HepG2 (cell line): ENCODE results near the gene MYOZ1. TPM values are rescaled to one million over a fixed set of nuclear protein-coding genes. Genes with fewer than 3 reads are reported as not detected.
A peak's percentile ranks its signal among the peaks of the same experiment; 100 is the strongest.

Experiments used
- ARNT2 ChIP-seq: sonication (generic); formaldehyde crosslinking; IDR thresholded peaks from 2 replicates; pipeline ENCODE4 v1.8.0; 2022; ENCODE audit warnings: mild to moderate bottlenecking, low read depth, missing genetic modification reagents, moderate library complexity
- HNRNPK ChIP-seq: fragments of 200-400 bp; formaldehyde crosslinking; IDR thresholded peaks from 2 replicates; pipeline ENCODE4 v1.6.1; 2018; ENCODE audit warnings: low read length, low read depth, moderate library complexity, mild to moderate bottlenecking; ENCODE audit not compliant: poor library complexity, severe bottlenecking
- KDM2A ChIP-seq: sonication (generic); formaldehyde crosslinking; IDR thresholded peaks from 2 replicates; pipeline ENCODE4 v1.4.0; 2020; ENCODE audit warnings: low read depth, missing genetic modification reagents, borderline replicate concordance
- KDM3A ChIP-seq: IDR thresholded peaks from 2 replicates; pipeline ENCODE4 v1.6.1; 2018; ENCODE audit warnings: low read depth, missing compliant biosample characterization
- KDM4B ChIP-seq: sonication (generic); formaldehyde crosslinking; IDR thresholded peaks from 2 replicates; pipeline ENCODE4 v1.4.0; 2020; ENCODE audit warnings: missing genetic modification reagents
- MAF1 ChIP-seq: sonication (generic); formaldehyde crosslinking; IDR thresholded peaks from 2 replicates; pipeline ENCODE4 v1.5.0; 2020; ENCODE audit warnings: missing genetic modification reagents, borderline replicate concordance
- NR2F2 ChIP-seq: IDR thresholded peaks from 2 replicates; pipeline ENCODE4 v1.6.1; 2012; ENCODE audit warnings: low read depth, inconsistent platforms, borderline replicate concordance
- NR3C1 ChIP-seq: sonication (generic); formaldehyde crosslinking; IDR thresholded peaks from 2 replicates; pipeline ENCODE4 v1.4.0; 2020; ENCODE audit warnings: missing genetic modification reagents
- PAX8 ChIP-seq: sonication (generic); formaldehyde crosslinking; IDR thresholded peaks from 2 replicates; pipeline ENCODE4 v1.8.0; 2022; ENCODE audit warnings: mild to moderate bottlenecking, missing genetic modification reagents, borderline replicate concordance
- ZC3H4 ChIP-seq: sonication (generic); formaldehyde crosslinking; IDR thresholded peaks from 2 replicates; pipeline ENCODE4 v1.4.0; 2020; ENCODE audit warnings: missing genetic modification reagents, borderline replicate concordance
- ZFP1 ChIP-seq: IDR thresholded peaks from 2 replicates; pipeline ENCODE4 v1.6.1; 2016
- ZNF234 ChIP-seq: sonication (generic); formaldehyde crosslinking; conservative IDR thresholded peaks from 2 replicates; pipeline ENCODE4 v1.5.1; 2020; ENCODE audit warnings: mild to moderate bottlenecking, missing genetic modification reagents
- ZNF235 ChIP-seq: sonication (generic); formaldehyde crosslinking; IDR thresholded peaks from 2 replicates; pipeline ENCODE4 v1.8.1; 2023; ENCODE audit warnings: mild to moderate bottlenecking, missing genetic modification reagents, borderline replicate concordance
- ZNF33A ChIP-seq: sonication (generic); formaldehyde crosslinking; IDR thresholded peaks from 2 replicates; pipeline ENCODE4 v1.5.1; 2020; ENCODE audit warnings: missing genetic modification reagents, mild to moderate bottlenecking, moderate library complexity, borderline replicate concordance
- ZNF34 ChIP-seq: sonication (generic); formaldehyde crosslinking; IDR thresholded peaks from 2 replicates; pipeline ENCODE4 v1.4.0; 2020; ENCODE audit warnings: mild to moderate bottlenecking, missing genetic modification reagents, borderline replicate concordance
- ZNF484 ChIP-seq: sonication (generic); formaldehyde crosslinking; IDR thresholded peaks from 2 replicates; pipeline ENCODE4 v1.5.1; 2020; ENCODE audit warnings: mild to moderate bottlenecking, low read depth, missing genetic modification reagents, borderline replicate concordance
- polyA plus RNA-seq, 8 experiments: library from polyadenylated mRNA; depleted of rRNA in 3 of 8; stranded (reverse) in 7 of 8; unstranded in 1 of 8; fragments of >200 nt; fragmentation: Illumina TruSeq in 4 of 8; extraction: Trizol in 4 of 8; gene quantifications; 2 replicates each; pipeline versions ENCODE4 v1.2.1 to v1.2.3, GENCODE V29; 2011 to 2016; ENCODE audit warnings: low read depth in 4 of 8, missing spikeins in 1 of 8, mixed read lengths in 1 of 8; ENCODE audit not compliant: insufficient read depth in 1 of 8
- total RNA-seq, 5 experiments: library from RNA; depleted of rRNA; stranded (reverse); fragments of >200 nt; fragmentation: Illumina TruSeq; extraction: Trizol; gene quantifications; 2 replicates each; pipeline ENCODE4 v1.2.3, GENCODE V29; 2016; ENCODE audit warnings: low read depth in 1 of 5
- TF ChIP-seq, protein P1 (sequence below): sonication (generic); formaldehyde crosslinking; IDR thresholded peaks from 2 replicates; pipeline ENCODE4 v1.4.0; 2020; ENCODE audit warnings: missing genetic modification reagents, low read depth, mild to moderate bottlenecking, borderline replicate concordance
- TF ChIP-seq, protein P2 (sequence below): sonication (generic); formaldehyde crosslinking; IDR thresholded peaks from 2 replicates; pipeline ENCODE4 v1.4.0; 2020; ENCODE audit warnings: missing genetic modification reagents, borderline replicate concordance
- TF ChIP-seq, protein P3 (sequence below): sonication (generic); formaldehyde crosslinking; IDR thresholded peaks from 2 replicates; pipeline ENCODE4 v1.4.0; 2020; ENCODE audit warnings: missing genetic modification reagents, borderline replicate concordance
- TF ChIP-seq, protein P4 (sequence below): sonication (generic); formaldehyde crosslinking; IDR thresholded peaks from 2 replicates; pipeline ENCODE4 v1.9.0; 2021; ENCODE audit warnings: missing genetic modification reagents, borderline replicate concordance

MYOZ1 gene
- total and polyA plus RNA-seq, 2 of the 13 experiments (the other 11 are each of a cell fraction or from before 2014, with no cell fraction given): not detected

DNA sequence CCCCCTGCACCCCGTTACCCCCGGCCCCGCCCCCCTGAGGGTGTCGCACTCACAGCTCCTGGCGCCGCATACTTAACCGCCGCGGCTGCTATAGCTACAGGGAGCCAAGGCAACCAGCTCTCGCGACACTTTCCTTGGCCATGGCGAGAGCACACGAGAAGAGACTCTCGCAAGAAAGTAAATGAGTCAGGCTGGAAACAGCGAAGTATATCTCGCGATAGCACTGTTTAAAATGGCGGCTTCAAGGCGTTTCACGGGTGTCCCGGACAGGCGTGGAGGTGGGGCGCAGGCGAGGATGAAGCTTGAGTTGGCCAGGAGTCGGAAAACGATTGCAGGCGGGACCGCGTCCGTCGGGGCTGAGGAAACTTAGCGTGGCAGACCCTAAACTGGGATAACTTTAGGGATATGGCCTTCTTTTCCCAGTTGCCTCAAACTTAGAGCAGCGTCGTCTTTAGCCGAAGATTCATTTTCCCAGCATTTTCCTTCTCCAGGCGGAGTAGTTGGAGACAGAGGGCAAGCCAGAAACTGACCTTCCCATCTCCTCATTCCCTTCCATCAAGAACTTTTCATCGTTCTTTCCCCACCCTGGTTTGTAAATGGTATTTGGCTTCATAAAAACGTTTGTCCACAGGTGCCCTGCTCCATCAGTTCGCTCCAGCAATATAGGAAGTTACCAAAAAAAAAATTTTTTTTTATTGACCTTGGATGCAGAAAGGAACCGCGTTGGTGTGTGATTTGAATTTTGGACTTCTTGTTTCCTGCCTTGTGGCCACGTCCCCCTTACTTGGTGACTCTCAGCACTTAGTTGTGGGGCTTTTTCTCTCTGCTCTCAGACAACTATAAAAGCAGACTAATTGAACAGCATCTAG, 15.2 kb downstream of the MYOZ1 start (continued):
- TF ChIP-seq, protein P1, sequence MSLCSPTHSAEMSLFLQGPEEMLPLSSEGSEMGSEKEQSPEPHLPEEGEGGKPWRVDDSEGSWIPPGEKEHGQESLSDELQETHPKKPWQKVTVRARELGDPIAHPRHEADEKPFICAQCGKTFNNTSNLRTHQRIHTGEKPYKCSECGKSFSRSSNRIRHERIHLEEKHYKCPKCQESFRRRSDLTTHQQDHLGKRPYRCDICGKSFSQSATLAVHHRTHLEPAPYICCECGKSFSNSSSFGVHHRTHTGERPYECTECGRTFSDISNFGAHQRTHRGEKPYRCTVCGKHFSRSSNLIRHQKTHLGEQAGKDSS (CRISPR knock-in tag): no peak
- TF ChIP-seq KDM2A (CRISPR knock-in tag) (peak; percentile 66), ZNF34 (CRISPR knock-in tag) (no peak), ARNT2 (CRISPR knock-in tag) (peak; percentile 68), ZNF234 (CRISPR knock-in tag) (no peak), KDM4B (CRISPR knock-in tag) (peak; percentile 54; the same call in 1 of the 2 replicates), ZC3H4 (CRISPR knock-in tag) (no peak), MAF1 (CRISPR knock-in tag) (no peak), ZNF33A (CRISPR knock-in tag) (no peak), PAX8 (CRISPR knock-in tag) (0 out of 2 replicates have a peak, but pooled peaks have one; percentile 41), ZNF484 (CRISPR knock-in tag) (no peak), NR3C1 (CRISPR knock-in tag) (no peak), KDM3A (CRISPR knock-in tag) (no peak), ZNF235 (CRISPR knock-in tag) (no peak), NR2F2 (no peak), HNRNPK (no peak), ZFP1 (CRISPR knock-in tag) (no peak)
- TF ChIP-seq, protein P2, sequence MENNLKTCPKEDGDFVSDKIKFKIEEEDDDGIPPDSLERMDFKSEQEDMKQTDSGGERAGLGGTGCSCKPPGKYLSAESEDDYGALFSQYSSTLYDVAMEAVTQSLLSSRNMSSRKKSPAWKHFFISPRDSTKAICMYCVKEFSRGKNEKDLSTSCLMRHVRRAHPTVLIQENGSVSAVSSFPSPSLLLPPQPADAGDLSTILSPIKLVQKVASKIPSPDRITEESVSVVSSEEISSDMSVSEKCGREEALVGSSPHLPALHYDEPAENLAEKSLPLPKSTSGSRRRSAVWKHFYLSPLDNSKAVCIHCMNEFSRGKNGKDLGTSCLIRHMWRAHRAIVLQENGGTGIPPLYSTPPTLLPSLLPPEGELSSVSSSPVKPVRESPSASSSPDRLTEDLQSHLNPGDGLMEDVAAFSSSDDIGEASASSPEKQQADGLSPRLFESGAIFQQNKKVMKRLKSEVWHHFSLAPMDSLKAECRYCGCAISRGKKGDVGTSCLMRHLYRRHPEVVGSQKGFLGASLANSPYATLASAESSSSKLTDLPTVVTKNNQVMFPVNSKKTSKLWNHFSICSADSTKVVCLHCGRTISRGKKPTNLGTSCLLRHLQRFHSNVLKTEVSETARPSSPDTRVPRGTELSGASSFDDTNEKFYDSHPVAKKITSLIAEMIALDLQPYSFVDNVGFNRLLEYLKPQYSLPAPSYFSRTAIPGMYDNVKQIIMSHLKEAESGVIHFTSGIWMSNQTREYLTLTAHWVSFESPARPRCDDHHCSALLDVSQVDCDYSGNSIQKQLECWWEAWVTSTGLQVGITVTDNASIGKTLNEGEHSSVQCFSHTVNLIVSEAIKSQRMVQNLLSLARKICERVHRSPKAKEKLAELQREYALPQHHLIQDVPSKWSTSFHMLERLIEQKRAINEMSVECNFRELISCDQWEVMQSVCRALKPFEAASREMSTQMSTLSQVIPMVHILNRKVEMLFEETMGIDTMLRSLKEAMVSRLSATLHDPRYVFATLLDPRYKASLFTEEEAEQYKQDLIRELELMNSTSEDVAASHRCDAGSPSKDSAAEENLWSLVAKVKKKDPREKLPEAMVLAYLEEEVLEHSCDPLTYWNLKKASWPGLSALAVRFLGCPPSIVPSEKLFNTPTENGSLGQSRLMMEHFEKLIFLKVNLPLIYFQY: no peak
- TF ChIP-seq, protein P3, sequence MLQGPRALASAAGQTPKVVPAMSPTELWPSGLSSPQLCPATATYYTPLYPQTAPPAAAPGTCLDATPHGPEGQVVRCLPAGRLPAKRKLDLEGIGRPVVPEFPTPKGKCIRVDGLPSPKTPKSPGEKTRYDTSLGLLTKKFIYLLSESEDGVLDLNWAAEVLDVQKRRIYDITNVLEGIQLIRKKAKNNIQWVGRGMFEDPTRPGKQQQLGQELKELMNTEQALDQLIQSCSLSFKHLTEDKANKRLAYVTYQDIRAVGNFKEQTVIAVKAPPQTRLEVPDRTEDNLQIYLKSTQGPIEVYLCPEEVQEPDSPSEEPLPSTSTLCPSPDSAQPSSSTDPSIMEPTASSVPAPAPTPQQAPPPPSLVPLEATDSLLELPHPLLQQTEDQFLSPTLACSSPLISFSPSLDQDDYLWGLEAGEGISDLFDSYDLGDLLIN (CRISPR knock-in tag): no peak
- TF ChIP-seq, protein P4, sequence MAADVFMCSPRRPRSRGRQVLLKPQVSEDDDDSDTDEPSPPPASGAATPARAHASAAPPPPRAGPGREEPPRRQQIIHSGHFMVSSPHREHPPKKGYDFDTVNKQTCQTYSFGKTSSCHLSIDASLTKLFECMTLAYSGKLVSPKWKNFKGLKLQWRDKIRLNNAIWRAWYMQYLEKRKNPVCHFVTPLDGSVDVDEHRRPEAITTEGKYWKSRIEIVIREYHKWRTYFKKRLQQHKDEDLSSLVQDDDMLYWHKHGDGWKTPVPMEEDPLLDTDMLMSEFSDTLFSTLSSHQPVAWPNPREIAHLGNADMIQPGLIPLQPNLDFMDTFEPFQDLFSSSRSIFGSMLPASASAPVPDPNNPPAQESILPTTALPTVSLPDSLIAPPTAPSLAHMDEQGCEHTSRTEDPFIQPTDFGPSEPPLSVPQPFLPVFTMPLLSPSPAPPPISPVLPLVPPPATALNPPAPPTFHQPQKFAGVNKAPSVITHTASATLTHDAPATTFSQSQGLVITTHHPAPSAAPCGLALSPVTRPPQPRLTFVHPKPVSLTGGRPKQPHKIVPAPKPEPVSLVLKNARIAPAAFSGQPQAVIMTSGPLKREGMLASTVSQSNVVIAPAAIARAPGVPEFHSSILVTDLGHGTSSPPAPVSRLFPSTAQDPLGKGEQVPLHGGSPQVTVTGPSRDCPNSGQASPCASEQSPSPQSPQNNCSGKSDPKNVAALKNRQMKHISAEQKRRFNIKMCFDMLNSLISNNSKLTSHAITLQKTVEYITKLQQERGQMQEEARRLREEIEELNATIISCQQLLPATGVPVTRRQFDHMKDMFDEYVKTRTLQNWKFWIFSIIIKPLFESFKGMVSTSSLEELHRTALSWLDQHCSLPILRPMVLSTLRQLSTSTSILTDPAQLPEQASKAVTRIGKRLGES (CRISPR knock-in tag): no peak
